SK-N-MC (cell line): Measurements from ENCODE around the gene SEMA3A.

ENCODE experiments used
- DNase-seq: peaks from one replicate; pipeline ENCODE4 v3.0.0-alpha.2; 2011; ENCODE audit warnings: low read depth, low spot score
- H3K27ac ChIP-seq: fragments of 200-600 bp; sonication (generic); 2 replicates; pipeline ENCODE4 v1.5.1; 2016; ENCODE audit warnings: mixed run types
- H3K36me3 ChIP-seq: fragments of 200-600 bp; sonication (generic); 2 replicates; pipeline ENCODE4 v1.6.1; 2017; ENCODE audit warnings: antibody characterized with exemption, low read length, mixed read lengths; ENCODE audit not compliant: insufficient read depth
- H3K4me3 ChIP-seq: fragments of 200-600 bp; sonication (generic); 2 replicates; pipeline ENCODE4 v1.5.1; 2016
- H3K9ac ChIP-seq: fragments of 200-600 bp; sonication (generic); 2 replicates; pipeline ENCODE4 v1.8.0; 2017; ENCODE audit warnings: mixed run types, mixed read lengths; ENCODE audit not compliant: insufficient read length
- H3K9me3 ChIP-seq: fragments of 200-600 bp; sonication (generic); 2 replicates; pipeline ENCODE4 v1.6.1; 2017; ENCODE audit warnings: low read depth, mild to moderate bottlenecking, antibody characterized with exemption, low read length, moderate library complexity, mixed read lengths
- EZH2 ChIP-seq: fragments of 200-600 bp; sonication (generic); IDR thresholded peaks from one replicate; pipeline ENCODE4 v1.6.1; 2017; ENCODE audit warnings: antibody characterized with exemption
- FOXP2 ChIP-seq: optimal IDR thresholded peaks from 2 replicates; pipeline ENCODE3; 2011; ENCODE audit warnings: mild to moderate bottlenecking, moderate library complexity; ENCODE audit not compliant: insufficient read depth; ENCODE audit errors: extremely low read length, control extremely low read depth
- POLR2AphosphoS5 ChIP-seq: IDR thresholded peaks from 2 replicates; pipeline ENCODE4 v1.6.1; 2012; ENCODE audit warnings: mild to moderate bottlenecking, low read depth, low read length, borderline replicate concordance

SEMA3A gene

GRCh38 chr7:84177758-84178412, 16.7 kb downstream of the SEMA3A start:
- no peak overlapping the region for H3K27ac ChIP-seq
- no peak for DNase-seq
- no peak for TF ChIP-seq FOXP2
- no peak for TF ChIP-seq EZH2
- TF ChIP-seq POLR2AphosphoS5: no peak
- H3K9me3 ChIP-seq: no peaks in the 10 kb centered on the region
- no peaks in the 10 kb centered on the region for H3K36me3 ChIP-seq
- no peak overlapping the region for H3K9ac ChIP-seq
- H3K4me3 ChIP-seq: no peak overlapping the region

- Histone ChIP-seq H3K9ac (no peak overlapping the region), H3K36me3 (no peaks in the 10 kb centered on the region), H3K4me3 (peak overlapping the region; percentile 40; the same call in 1 of the 2 replicates), H3K9me3 (0 out of 2 replicates have a peak, but pooled peaks cover 2% of the 10 kb centered on the region), H3K27ac (no peak overlapping the region)
- DNase-seq: no peak
- TF ChIP-seq EZH2 (no peak), POLR2AphosphoS5 (no peak), FOXP2 (no peak)
Observed at GRCh38 chr7:84176716-84177115, 17.9 kb downstream of the SEMA3A start.

GRCh38 chr7:84175461-84175860, 19.1 kb downstream of the SEMA3A start:
- H3K27ac ChIP-seq: no peak overlapping the region
- TF ChIP-seq EZH2 (no peak), FOXP2 (no peak), POLR2AphosphoS5 (no peak)
- H3K36me3 ChIP-seq: no peaks in the 10 kb centered on the region
- no peak for DNase-seq
- no peak overlapping the region for H3K4me3 ChIP-seq
- no peak overlapping the region for H3K9ac ChIP-seq
- H3K9me3 ChIP-seq: 0 out of 2 replicates have a peak, but pooled peaks cover 2% of the 10 kb centered on the region

- Histone ChIP-seq H3K9me3 (0 out of 2 replicates have a peak, but pooled peaks cover 2% of the 10 kb centered on the region), H3K27ac (no peak overlapping the region), H3K4me3 (no peak overlapping the region), H3K9ac (no peak overlapping the region), H3K36me3 (no peaks in the 10 kb centered on the region)
- no peak for DNase-seq
- TF ChIP-seq FOXP2: no peak
Observed at GRCh38 chr7:84170646-84171045, 23.9 kb downstream of the SEMA3A start.

GRCh38 chr7:84162584-84162983, 32.0 kb downstream of the SEMA3A start:
- H3K9ac ChIP-seq: no peak overlapping the region
- H3K27ac ChIP-seq: peak overlapping the region; percentile 62; the same call in 1 of the 2 replicates
- no peak overlapping the region for H3K4me3 ChIP-seq
- no peaks in the 10 kb centered on the region for H3K9me3 ChIP-seq
- DNase-seq: no peak
- H3K36me3 ChIP-seq: no peaks in the 10 kb centered on the region
- no peak for TF ChIP-seq EZH2
- no peak for TF ChIP-seq POLR2AphosphoS5
- no peak for TF ChIP-seq FOXP2

GRCh38 chr7:84162125-84162524, 32.5 kb downstream of the SEMA3A start:
- no peak for DNase-seq

GRCh38 chr7:84161398-84161797, 33.2 kb downstream of the SEMA3A start:
- Histone ChIP-seq H3K36me3 (no peaks in the 10 kb centered on the region), H3K4me3 (peak overlapping the region; percentile 36; the same call in 1 of the 2 replicates), H3K27ac (peak overlapping the region; percentile 64), H3K9ac (no peak overlapping the region), H3K9me3 (no peaks in the 10 kb centered on the region)
- TF ChIP-seq POLR2AphosphoS5: no peak
- no peak for TF ChIP-seq EZH2
- no peak for TF ChIP-seq FOXP2
- no peak for DNase-seq

More at GRCh38 chr7:84162125-84162524, 32.5 kb downstream of the SEMA3A start:
- H3K36me3 ChIP-seq: no peaks in the 10 kb centered on the region
- no peaks in the 10 kb centered on the region for H3K9me3 ChIP-seq
- TF ChIP-seq POLR2AphosphoS5: no peak
- no peak for TF ChIP-seq FOXP2
- no peak for TF ChIP-seq EZH2
- H3K27ac ChIP-seq: peak overlapping the region; percentile 62
- no peak overlapping the region for H3K4me3 ChIP-seq
- H3K9ac ChIP-seq: no peak overlapping the region

GRCh38 chr7:84159435-84159834, 35.2 kb downstream of the SEMA3A start:
- DNase-seq: no peak
- H3K36me3 ChIP-seq: no peaks in the 10 kb centered on the region
- peak overlapping the region; percentile 53; the same call in 1 of the 2 replicates for H3K27ac ChIP-seq
- TF ChIP-seq FOXP2 (no peak), POLR2AphosphoS5 (no peak), EZH2 (no peak)
- no peaks in the 10 kb centered on the region for H3K9me3 ChIP-seq
- no peak overlapping the region for H3K9ac ChIP-seq
- peak overlapping the region; percentile 28 for H3K4me3 ChIP-seq

GRCh38 chr7:84157171-84157570, 37.4 kb downstream of the SEMA3A start:
- Histone ChIP-seq H3K27ac (no peak overlapping the region), H3K9me3 (no peaks in the 10 kb centered on the region), H3K36me3 (no peaks in the 10 kb centered on the region), H3K9ac (no peak overlapping the region), H3K4me3 (no peak overlapping the region)
- TF ChIP-seq EZH2 (no peak), POLR2AphosphoS5 (no peak), FOXP2 (no peak)
- no peak for DNase-seq
